HL-60/S4 treated with phorbol 12-myristate 13-acetate at 8.2 ng/mL for 4 days and 3 days (cell line): Measurements from ENCODE around the gene PDE4D.

Experiments used
- in situ Hi-C: fragments of 300-500 bp; cut with MboI; formaldehyde crosslinking; loops from 2 replicates; pipeline ENCODE4 v1.15.0; 2022; ENCODE audit warnings: low sequenced_read_pairs

The PDE4D gene

GRCh38 chr5:59351076-59351794 is 542.3 kb downstream of the PDE4D start:
- in situ Hi-C loops: loop anchor here (25.0 kb wide), 1 partner anchor 164 kb away; no protein-coding TSS in a partner anchor

- in situ Hi-C loops: no loop called here
Measured at GRCh38 chr5:59348189-59348588, 545.3 kb downstream of the PDE4D start.

GRCh38 chr5:59346982-59347381 is 546.5 kb downstream of the PDE4D start:
- in situ Hi-C loops: no loop called here

GRCh38 chr5:59346514-59346913 is 547.0 kb downstream of the PDE4D start:
- in situ Hi-C loops: no loop called here

GRCh38 chr5:59342181-59342580 is 551.3 kb downstream of the PDE4D start:
- in situ Hi-C loops: no loop called here

GRCh38 chr5:59341760-59342159 is 551.8 kb downstream of the PDE4D start:
- in situ Hi-C loops: no loop called here

GRCh38 chr5:59341155-59341554 is 552.4 kb downstream of the PDE4D start:
- in situ Hi-C loops: no loop called here

GRCh38 chr5:59340637-59341036 is 552.9 kb downstream of the PDE4D start:
- in situ Hi-C loops: no loop called here

GRCh38 chr5:59337240-59337639 is 556.3 kb downstream of the PDE4D start:
- in situ Hi-C loops: no loop called here

- in situ Hi-C loops: no loop called here
Measured at GRCh38 chr5:59335544-59335943, 558.0 kb downstream of the PDE4D start.

GRCh38 chr5:59333416-59333815 is 560.1 kb downstream of the PDE4D start:
- in situ Hi-C loops: no loop called here

GRCh38 chr5:59332236-59332973 is 561.1 kb downstream of the PDE4D start:
- in situ Hi-C loops: no loop called here

- in situ Hi-C loops: no loop called here
Measured at GRCh38 chr5:59330680-59331079, 562.8 kb downstream of the PDE4D start.

- in situ Hi-C loops: no loop called here
Measured at GRCh38 chr5:59328709-59329296, 564.7 kb downstream of the PDE4D start.

- in situ Hi-C loops: no loop called here
Measured at GRCh38 chr5:59327191-59327980, 566.1 kb downstream of the PDE4D start.

GRCh38 chr5:59326596-59326995 is 566.9 kb downstream of the PDE4D start:
- in situ Hi-C loops: no loop called here

- in situ Hi-C loops: no loop called here
Measured at GRCh38 chr5:59325070-59325469, 568.5 kb downstream of the PDE4D start.

- in situ Hi-C loops: no loop called here
Measured at GRCh38 chr5:59322894-59323293, 570.6 kb downstream of the PDE4D start.

GRCh38 chr5:59322058-59322457 is 571.5 kb downstream of the PDE4D start:
- in situ Hi-C loops: no loop called here

- in situ Hi-C loops: no loop called here
Measured at GRCh38 chr5:59321642-59322041, 571.9 kb downstream of the PDE4D start.

- in situ Hi-C loops: no loop called here
Measured at GRCh38 chr5:59320420-59320819, 573.1 kb downstream of the PDE4D start.
